WTC11 (cell line): ENCODE data around the gene GON7.

Experiments
- FOXJ3 ChIP-seq: sonication (generic); formaldehyde crosslinking; IDR thresholded peaks from 2 replicates; pipeline ENCODE4 v1.9.0; 2021; ENCODE audit warnings: missing genetic modification reagents, mild to moderate bottlenecking, borderline replicate concordance
- FOXP1 ChIP-seq: sonication (generic); formaldehyde crosslinking; IDR thresholded peaks from 2 replicates; pipeline ENCODE4 v1.8.0; 2022; ENCODE audit warnings: missing genetic modification reagents, mild to moderate bottlenecking, moderate library complexity, borderline replicate concordance
- FOXP4 ChIP-seq: sonication (generic); formaldehyde crosslinking; IDR thresholded peaks from 2 replicates; pipeline ENCODE4 v1.8.0; 2022; ENCODE audit warnings: mild to moderate bottlenecking, missing genetic modification reagents
- USF1 ChIP-seq: sonication (generic); formaldehyde crosslinking; IDR thresholded peaks from 2 replicates; pipeline ENCODE4 v1.8.0; 2022; ENCODE audit warnings: mild to moderate bottlenecking, missing genetic modification reagents
- ZNF138 ChIP-seq: sonication (generic); formaldehyde crosslinking; conservative IDR thresholded peaks from 2 replicates; pipeline ENCODE4 v1.8.1; 2022; ENCODE audit warnings: mild to moderate bottlenecking, moderate library complexity, missing genetic modification reagents
- TF ChIP-seq, protein P1 (sequence below): fragments of 200-600 bp; IDR thresholded peaks from 2 replicates; pipeline ENCODE4 v1.8.0; 2022; ENCODE audit warnings: antibody characterized with exemption
- TF ChIP-seq, protein P2 (sequence below): sonication (generic); formaldehyde crosslinking; IDR thresholded peaks from 2 replicates; pipeline ENCODE4 v1.8.1; 2022; ENCODE audit warnings: low read depth, mild to moderate bottlenecking, moderate library complexity, missing genetic modification reagents, borderline replicate concordance

- TF ChIP-seq FOXJ3 (CRISPR knock-in tag): no peak
- TF ChIP-seq, protein P1, sequence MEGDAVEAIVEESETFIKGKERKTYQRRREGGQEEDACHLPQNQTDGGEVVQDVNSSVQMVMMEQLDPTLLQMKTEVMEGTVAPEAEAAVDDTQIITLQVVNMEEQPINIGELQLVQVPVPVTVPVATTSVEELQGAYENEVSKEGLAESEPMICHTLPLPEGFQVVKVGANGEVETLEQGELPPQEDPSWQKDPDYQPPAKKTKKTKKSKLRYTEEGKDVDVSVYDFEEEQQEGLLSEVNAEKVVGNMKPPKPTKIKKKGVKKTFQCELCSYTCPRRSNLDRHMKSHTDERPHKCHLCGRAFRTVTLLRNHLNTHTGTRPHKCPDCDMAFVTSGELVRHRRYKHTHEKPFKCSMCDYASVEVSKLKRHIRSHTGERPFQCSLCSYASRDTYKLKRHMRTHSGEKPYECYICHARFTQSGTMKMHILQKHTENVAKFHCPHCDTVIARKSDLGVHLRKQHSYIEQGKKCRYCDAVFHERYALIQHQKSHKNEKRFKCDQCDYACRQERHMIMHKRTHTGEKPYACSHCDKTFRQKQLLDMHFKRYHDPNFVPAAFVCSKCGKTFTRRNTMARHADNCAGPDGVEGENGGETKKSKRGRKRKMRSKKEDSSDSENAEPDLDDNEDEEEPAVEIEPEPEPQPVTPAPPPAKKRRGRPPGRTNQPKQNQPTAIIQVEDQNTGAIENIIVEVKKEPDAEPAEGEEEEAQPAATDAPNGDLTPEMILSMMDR: no peak
- TF ChIP-seq, protein P2, sequence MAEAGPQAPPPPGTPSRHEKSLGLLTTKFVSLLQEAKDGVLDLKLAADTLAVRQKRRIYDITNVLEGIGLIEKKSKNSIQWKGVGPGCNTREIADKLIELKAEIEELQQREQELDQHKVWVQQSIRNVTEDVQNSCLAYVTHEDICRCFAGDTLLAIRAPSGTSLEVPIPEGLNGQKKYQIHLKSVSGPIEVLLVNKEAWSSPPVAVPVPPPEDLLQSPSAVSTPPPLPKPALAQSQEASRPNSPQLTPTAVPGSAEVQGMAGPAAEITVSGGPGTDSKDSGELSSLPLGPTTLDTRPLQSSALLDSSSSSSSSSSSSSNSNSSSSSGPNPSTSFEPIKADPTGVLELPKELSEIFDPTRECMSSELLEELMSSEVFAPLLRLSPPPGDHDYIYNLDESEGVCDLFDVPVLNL: no peak
- TF ChIP-seq USF1 (CRISPR knock-in tag): no peak
- no peak for TF ChIP-seq FOXP4
- TF ChIP-seq FOXP1 (CRISPR knock-in tag): no peak
- no peak for TF ChIP-seq ZNF138 (CRISPR knock-in tag)
Measured at GRCh38 chr14:93200553-93200952, 6.3 kb downstream of the GON7 start.
